ENCODE results near the gene UGCG.
A peak's percentile ranks its signal among the peaks of the same experiment; 100 is the strongest.
"Not testable (repeated sequence)": the region's sequence is repeated elsewhere in the genome, so short reads cannot be mapped to it uniquely, and the experiment has no call there.

UGCG gene

GRCh38 chr9:111895996-111896941 lies at the start of gene UGCG:
UGCG (plus strand) TSS chr9:111896814; CDS start chr9:111897216, 402 bp downstream.
- DNase-seq: peak; percentile 29 to 37

- no peak for DNase-seq
These were observed 45.1 kb upstream of the UGCG start for GRCh38 chr9:111851553-111851952.

GRCh38 chr9:111852291-111852690 lies 44.3 kb upstream of the UGCG start:
- DNase-seq: no peak

GRCh38 chr9:111853450-111853827 lies 43.2 kb upstream of the UGCG start:
- DNase-seq: no peak

GRCh38 chr9:111854799-111855198 lies 41.8 kb upstream of the UGCG start:
- DNase-seq: no peak

- DNase-seq: no peak
These were observed 38.9 kb upstream of the UGCG start for GRCh38 chr9:111857555-111858211.

GRCh38 chr9:111860443-111860842 lies 36.2 kb upstream of the UGCG start:
- DNase-seq: no peak

- no peak for DNase-seq
These were observed 33.0 kb upstream of the UGCG start for GRCh38 chr9:111863636-111864035.

GRCh38 chr9:111866976-111867375 lies 29.6 kb upstream of the UGCG start:
- no peak for DNase-seq

- DNase-seq: no peak
These were observed 28.1 kb upstream of the UGCG start for GRCh38 chr9:111868475-111868874.

GRCh38 chr9:111870774-111871498 lies 25.7 kb upstream of the UGCG start:
- no peak for DNase-seq

GRCh38 chr9:111871499-111871855 lies 25.1 kb upstream of the UGCG start:
- no peak for DNase-seq

GRCh38 chr9:111872886-111873285 lies 23.7 kb upstream of the UGCG start:
- no peak for DNase-seq

- DNase-seq: no peak
These were observed 22.7 kb upstream of the UGCG start for GRCh38 chr9:111873901-111874300.

- DNase-seq: no peak
These were observed 22.1 kb upstream of the UGCG start for GRCh38 chr9:111874500-111874899.

GRCh38 chr9:111875291-111875690 lies 21.3 kb upstream of the UGCG start:
- not testable (repeated sequence) for DNase-seq

- DNase-seq: not testable (repeated sequence)
These were observed 20.9 kb upstream of the UGCG start for GRCh38 chr9:111875691-111876090.

GRCh38 chr9:111876179-111876578 lies 20.4 kb upstream of the UGCG start:
- DNase-seq: no peak

GRCh38 chr9:111877420-111877819 lies 19.2 kb upstream of the UGCG start:
- DNase-seq: no peak

- no peak for DNase-seq
These were observed 17.7 kb upstream of the UGCG start for GRCh38 chr9:111878946-111879345.

- no peak for DNase-seq
These were observed 9.5 kb upstream of the UGCG start for GRCh38 chr9:111886983-111887718.

GRCh38 chr9:111890334-111890733 lies 6.3 kb upstream of the UGCG start:
- no peak for DNase-seq

- DNase-seq: not testable (repeated sequence)
These were observed 5.7 kb upstream of the UGCG start for GRCh38 chr9:111890867-111891266.
